Neural crest cell (in vitro differentiated cells): ENCODE results near the gene TRAFD1. TPM values are rescaled to one million over a fixed set of nuclear protein-coding genes. Genes with fewer than 3 reads are reported as not detected.

Experiments used
- DNase-seq: peaks from one replicate; pipeline ENCODE4 v3.0.0; 2021; ENCODE audit warnings: low read depth, mixed read lengths, low spot score
- H3K27ac Mint-ChIP-seq: one replicate; pipeline ENCODE4 v1.8.0; 2021; ENCODE audit warnings: mild to moderate bottlenecking, mixed read lengths; ENCODE audit not compliant: unreplicated experiment
- H3K27me3 Mint-ChIP-seq: 2 replicates; pipeline ENCODE4 v1.8.0; 2021; ENCODE audit warnings: low read depth, mild to moderate bottlenecking, mixed read lengths
- H3K36me3 Mint-ChIP-seq: 2 replicates; pipeline ENCODE4 v1.8.0; 2021; ENCODE audit warnings: low read depth, mild to moderate bottlenecking, mixed read lengths
- H3K4me1 Mint-ChIP-seq: 2 replicates; pipeline ENCODE4 v1.8.0; 2021; ENCODE audit warnings: mixed read lengths
- H3K4me3 Mint-ChIP-seq: one replicate; pipeline ENCODE4 v1.8.0; 2021; ENCODE audit warnings: mild to moderate bottlenecking, mixed read lengths
- H3K9me3 Mint-ChIP-seq: 2 replicates; pipeline ENCODE4 v1.8.0; 2021; ENCODE audit warnings: mixed read lengths
- CTCF ChIP-seq: fragments of 200-600 bp; sonication (generic); conservative IDR thresholded peaks from 2 replicates; pipeline ENCODE4 v1.5.0; 2021; ENCODE audit warnings: antibody characterized with exemption, mild to moderate bottlenecking
- long read RNA-seq: library from polyadenylated mRNA; unstranded; transcript quantifications from one replicate; pipeline ENCODE4 v2.0.0, GENCODE V29; 2020
- total RNA-seq: library from RNA; stranded (reverse); gene quantifications from 2 replicates; pipeline ENCODE4 v1.2.1, GENCODE V29; 2021

TRAFD1 gene
- total RNA-seq: 41.5 and 44.2 TPM in 2 replicates
- long read RNA-seq, transcript TRAFD1-202 (12 exons, 2,697 nt): major isoform, 87 of 104 reads
- long read RNA-seq, partial matches to known transcripts: 11 of 104 reads
- long read RNA-seq, other reads (novel, unspliced or antisense): 4 of 104 reads

- no peaks in the 10 kb centered on the region for H3K27me3 Mint-ChIP-seq
- no peaks in the 10 kb centered on the region for H3K9me3 Mint-ChIP-seq
- no peak for TF ChIP-seq CTCF
- H3K27ac Mint-ChIP-seq: peak within 1 kb of the TSS; percentile 57
- H3K36me3 Mint-ChIP-seq: no peaks in the 10 kb centered on the region
- peaks cover 19% of the 10 kb centered on the region for H3K4me1 Mint-ChIP-seq
- DNase-seq: peak; percentile 99
- peak within 1 kb of the TSS; percentile 94 for H3K4me3 Mint-ChIP-seq
Observed at GRCh38 chr12:112125250-112125999, at the start of gene TRAFD1. TRAFD1 (plus strand) TSS chr12:112125560; CDS start chr12:112130523, 4,963 bp downstream.

GRCh38 chr12:112087055-112087850, 38.1 kb upstream of the TRAFD1 start:
- no peak overlapping the region for H3K4me3 Mint-ChIP-seq
- H3K9me3 Mint-ChIP-seq: no peaks in the 10 kb centered on the region
- no peaks in the 10 kb centered on the region for H3K4me1 Mint-ChIP-seq
- no peak for DNase-seq
- TF ChIP-seq CTCF: peak; percentile 50
- no peak overlapping the region for H3K27ac Mint-ChIP-seq
- H3K27me3 Mint-ChIP-seq: no peaks in the 10 kb centered on the region
- peaks cover 7% of the 10 kb centered on the region for H3K36me3 Mint-ChIP-seq

- no peaks in the 10 kb centered on the region for H3K27me3 Mint-ChIP-seq
- H3K9me3 Mint-ChIP-seq: no peaks in the 10 kb centered on the region
- no peaks in the 10 kb centered on the region for H3K4me1 Mint-ChIP-seq
- TF ChIP-seq CTCF: no peak
- no peak for DNase-seq
- H3K36me3 Mint-ChIP-seq: peaks cover 7% of the 10 kb centered on the region
- no peak overlapping the region for H3K4me3 Mint-ChIP-seq
- no peak overlapping the region for H3K27ac Mint-ChIP-seq
Observed at GRCh38 chr12:112087851-112088250, 37.5 kb upstream of the TRAFD1 start.

- no peak overlapping the region for H3K27ac Mint-ChIP-seq
- H3K4me3 Mint-ChIP-seq: no peak overlapping the region
- no peak for TF ChIP-seq CTCF
- peaks cover 7% of the 10 kb centered on the region for H3K36me3 Mint-ChIP-seq
- H3K4me1 Mint-ChIP-seq: no peaks in the 10 kb centered on the region
- H3K9me3 Mint-ChIP-seq: no peaks in the 10 kb centered on the region
- no peak for DNase-seq
- H3K27me3 Mint-ChIP-seq: no peaks in the 10 kb centered on the region
Observed at GRCh38 chr12:112091563-112091962, 33.8 kb upstream of the TRAFD1 start.

- Mint-ChIP-seq H3K36me3 (peaks cover 6% of the 10 kb centered on the region), H3K4me3 (no peak overlapping the region), H3K4me1 (peaks cover 3% of the 10 kb centered on the region), H3K27ac (no peak overlapping the region), H3K27me3 (no peaks in the 10 kb centered on the region), H3K9me3 (no peaks in the 10 kb centered on the region)
- DNase-seq: no peak
- no peak for TF ChIP-seq CTCF
Observed at GRCh38 chr12:112096070-112096469, 29.3 kb upstream of the TRAFD1 start.
